CD14-positive monocyte (primary cell): ENCODE results near the gene MACROH2A2. TPM values are rescaled to one million over a fixed set of nuclear protein-coding genes. Genes with fewer than 3 reads are reported as not detected.

Source experiments
- DNase-seq, 3 donors: peaks; one replicate each; pipeline ENCODE4 v3.0.0-alpha.2; 2011 to 2022
- H2AFZ ChIP-seq: 2 replicates; pipeline ENCODE4 v1.6.0; 2012; ENCODE audit warnings: mild to moderate bottlenecking, low read depth, low read length, inconsistent platforms; ENCODE audit not compliant: insufficient read depth, poor library complexity, severe bottlenecking
- H3K27ac ChIP-seq, 2 donors: 1 replicate in 1 of 2; 2 replicates in 1 of 2; pipeline ENCODE4 v1.5.1; 2012 to 2013; ENCODE audit warnings: low read length in 2 of 2, control low read depth in 1 of 2, inconsistent platforms in 1 of 2, low read depth in 1 of 2, mild to moderate bottlenecking in 1 of 2
- H3K27me3 ChIP-seq, 2 donors: one replicate each; pipeline versions ENCODE4 v1.6.0 to v1.6.1; 2011 to 2013; ENCODE audit warnings: low read length in 2 of 2; ENCODE audit not compliant: control insufficient read depth in 2 of 2, insufficient read depth in 2 of 2
- H3K36me3 ChIP-seq, 2 donors: replicated peaks in 1 of 2; 1 replicate in 1 of 2; 2 replicates in 1 of 2; pipeline versions ENCODE4 v1.5.1 to v1.6.1; 2012 to 2013; ENCODE audit warnings: low read length in 2 of 2, control low read depth in 1 of 2, inconsistent platforms in 1 of 2, mild to moderate bottlenecking in 1 of 2; ENCODE audit not compliant: insufficient read depth in 2 of 2, control insufficient read depth in 1 of 2
- H3K4me1 ChIP-seq, 2 donors: 1 replicate in 1 of 2; 2 replicates in 1 of 2; pipeline versions ENCODE4 v1.5.1 to v1.6.1; 2012 to 2013; ENCODE audit warnings: low read length in 2 of 2, control low read depth in 1 of 2, inconsistent platforms in 1 of 2, mild to moderate bottlenecking in 1 of 2, moderate library complexity in 1 of 2; ENCODE audit not compliant: insufficient read depth in 2 of 2, control insufficient read depth in 1 of 2
- H3K4me2 ChIP-seq: replicated peaks from 2 replicates; pipeline ENCODE3; 2012; ENCODE audit warnings: low read length, moderate library complexity, mild to moderate bottlenecking; ENCODE audit not compliant: poor library complexity, severe bottlenecking; ENCODE audit errors: extremely low read depth
- H3K4me3 ChIP-seq, 3 experiments: fragments of 200-600 bp in 1 of 3; sonication (generic) in 1 of 3; replicated peaks in 1 of 3; 1 replicate in 2 of 3; 2 replicates in 1 of 3; pipeline ENCODE4 v1.5.1; 2011 to 2013; ENCODE audit warnings: low read length in 3 of 3, mild to moderate bottlenecking in 3 of 3, control low read depth in 2 of 3, low read depth in 2 of 3, inconsistent platforms in 1 of 3, moderate library complexity in 1 of 3
- H3K79me2 ChIP-seq: 2 replicates; pipeline ENCODE4 v1.6.0; 2012; ENCODE audit warnings: mild to moderate bottlenecking, control low read depth, inconsistent platforms, low read length, moderate library complexity; ENCODE audit not compliant: insufficient read depth
- H3K9ac ChIP-seq: 2 replicates; pipeline ENCODE4 v1.6.0; 2017; ENCODE audit warnings: low read length, mild to moderate bottlenecking; ENCODE audit not compliant: insufficient read depth, poor library complexity, severe bottlenecking
- H3K9me3 ChIP-seq, 2 donors: replicated peaks in 1 of 2; 1 replicate in 1 of 2; 2 replicates in 1 of 2; pipeline versions ENCODE4 v1.5.1 to v1.6.1; 2012 to 2013; ENCODE audit warnings: low read length in 2 of 2, control low read depth in 1 of 2; ENCODE audit not compliant: control insufficient read depth in 1 of 2, insufficient read depth in 1 of 2
- H4K20me1 ChIP-seq: 2 replicates; pipeline ENCODE4 v1.6.0; 2012; ENCODE audit warnings: mild to moderate bottlenecking, low read length, control low read depth, moderate library complexity; ENCODE audit not compliant: insufficient read depth
- H3K27ac Mint-ChIP-seq, 7 donors: one replicate each; pipeline ENCODE4 v1.8.0; 2020; ENCODE audit warnings: mild to moderate bottlenecking in 7 of 7, mixed read lengths in 7 of 7, moderate library complexity in 6 of 7, inconsistent platforms in 2 of 7
- H3K27me3 Mint-ChIP-seq, 3 donors: one replicate each; pipeline ENCODE4 v1.8.0; 2021 to 2022; ENCODE audit warnings: low read depth in 3 of 3, mild to moderate bottlenecking in 3 of 3, mixed read lengths in 3 of 3, moderate library complexity in 3 of 3, inconsistent platforms in 1 of 3
- H3K36me3 Mint-ChIP-seq, 2 donors: one replicate each; pipeline ENCODE4 v1.8.0; 2020; ENCODE audit warnings: mixed read lengths in 2 of 2, inconsistent platforms in 1 of 2, mild to moderate bottlenecking in 1 of 2
- H3K4me1 Mint-ChIP-seq: one replicate; pipeline ENCODE4 v1.8.0; 2020; ENCODE audit warnings: mild to moderate bottlenecking, mixed read lengths
- H3K4me3 Mint-ChIP-seq, 2 donors: one replicate each; pipeline ENCODE4 v1.8.0; 2020; ENCODE audit warnings: mild to moderate bottlenecking in 2 of 2, mixed read lengths in 2 of 2, moderate library complexity in 1 of 2
- H3K9me3 Mint-ChIP-seq, 7 donors: one replicate each; pipeline ENCODE4 v1.8.0; 2020 to 2022; ENCODE audit warnings: mixed read lengths in 7 of 7, mild to moderate bottlenecking in 6 of 7, moderate library complexity in 6 of 7, inconsistent platforms in 2 of 7
- WGBS: methylation state at CpG from one replicate; pipeline ENCODE4 v1.1.5; 2013; ENCODE audit warnings: missing lambda C conversion rate; ENCODE audit not compliant: insufficient coverage; 5-methylcytosine and 5-hydroxymethylcytosine counted together
- intact Hi-C, 2 donors: fragments of 100-400 bp; cut with micrococcal nuclease; formaldehyde crosslinking; loops; one replicate each; pipeline versions ENCODE4 v1.15.0 to v1.15.1; 2023
- polyA plus RNA-seq, 3 donors: library from polyadenylated mRNA; depleted of rRNA in 1 of 3; unstranded in 2 of 3; stranded (reverse) in 1 of 3; fragments of 300-500 nt in 2 of 3; fragments of >200 nt in 1 of 3; fragmentation: Illumina TruSeq in 2 of 3; gene quantifications; 1 replicate in 2 of 3; 2 replicates in 1 of 3; pipeline ENCODE4 v1.2.3, GENCODE V29; 2012 to 2021
- TF ChIP-seq, protein P1 (sequence below): fragments of 200-600 bp; IDR thresholded peaks from one replicate; pipeline ENCODE4 v1.8.0; 2022; ENCODE audit warnings: antibody characterized with exemption, mild to moderate bottlenecking

Gene MACROH2A2
- polyA plus RNA-seq, 3 donors = 1.0 to 1.9 (median 1.7) TPM

DNA sequence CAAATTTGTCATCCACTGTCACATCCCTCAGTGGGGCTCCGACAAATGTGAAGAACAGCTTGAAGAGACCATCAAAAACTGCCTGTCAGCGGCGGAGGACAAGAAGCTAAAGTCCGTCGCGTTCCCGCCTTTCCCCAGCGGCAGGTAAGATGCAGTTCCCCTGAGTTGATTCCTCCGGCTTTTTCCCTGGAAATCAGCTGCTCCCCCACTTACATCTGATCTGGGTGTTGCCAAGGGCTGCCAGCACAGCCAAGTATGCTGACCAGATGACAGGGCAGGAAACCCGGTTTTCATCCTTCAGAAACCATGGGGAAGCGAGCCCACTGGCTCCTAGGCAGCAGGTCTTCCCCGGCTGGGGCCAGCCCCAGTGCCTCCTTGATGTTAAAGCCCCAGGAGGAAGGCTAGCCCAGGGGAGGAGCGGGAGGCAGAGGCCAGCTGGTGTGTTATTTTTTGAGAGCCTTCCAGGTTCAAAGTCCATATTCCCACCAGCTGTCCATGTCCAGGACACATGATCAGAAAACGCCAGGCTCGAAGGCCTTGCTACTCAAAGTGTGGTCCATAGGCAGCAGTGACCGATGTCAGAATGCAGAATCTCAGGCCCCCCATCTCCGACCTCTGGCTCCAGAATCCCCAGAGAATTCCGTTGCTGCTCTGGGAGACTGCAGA lies 56.6 kb downstream of the MACROH2A2 start:
- Mint-ChIP-seq H3K27ac (no peak overlapping the region), H3K36me3 (peaks cover 5 to 24% of the 10 kb centered on the region in 2 donors), H3K4me3 (no peak overlapping the region), H3K27me3 (peaks cover 0 to 4% (median 1%) of the 10 kb centered on the region in 3 donors), H3K4me1 (peaks cover 14% of the 10 kb centered on the region), H3K9me3 (peaks cover 0 to 3% (median 0%) of the 10 kb centered on the region in 7 donors)
- no peaks in the 10 kb centered on the region for H3K9me3 ChIP-seq
- intact Hi-C loops = no loop called here
- peaks cover 0 to 6% of the 10 kb centered on the region in 2 donors for H3K4me1 ChIP-seq
- WGBS = 98% methylated on average over 16 of the region's 18 CpGs
- H3K4me3 ChIP-seq = no peak overlapping the region
- TF ChIP-seq, protein P1, sequence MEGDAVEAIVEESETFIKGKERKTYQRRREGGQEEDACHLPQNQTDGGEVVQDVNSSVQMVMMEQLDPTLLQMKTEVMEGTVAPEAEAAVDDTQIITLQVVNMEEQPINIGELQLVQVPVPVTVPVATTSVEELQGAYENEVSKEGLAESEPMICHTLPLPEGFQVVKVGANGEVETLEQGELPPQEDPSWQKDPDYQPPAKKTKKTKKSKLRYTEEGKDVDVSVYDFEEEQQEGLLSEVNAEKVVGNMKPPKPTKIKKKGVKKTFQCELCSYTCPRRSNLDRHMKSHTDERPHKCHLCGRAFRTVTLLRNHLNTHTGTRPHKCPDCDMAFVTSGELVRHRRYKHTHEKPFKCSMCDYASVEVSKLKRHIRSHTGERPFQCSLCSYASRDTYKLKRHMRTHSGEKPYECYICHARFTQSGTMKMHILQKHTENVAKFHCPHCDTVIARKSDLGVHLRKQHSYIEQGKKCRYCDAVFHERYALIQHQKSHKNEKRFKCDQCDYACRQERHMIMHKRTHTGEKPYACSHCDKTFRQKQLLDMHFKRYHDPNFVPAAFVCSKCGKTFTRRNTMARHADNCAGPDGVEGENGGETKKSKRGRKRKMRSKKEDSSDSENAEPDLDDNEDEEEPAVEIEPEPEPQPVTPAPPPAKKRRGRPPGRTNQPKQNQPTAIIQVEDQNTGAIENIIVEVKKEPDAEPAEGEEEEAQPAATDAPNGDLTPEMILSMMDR = no peak
- H3K79me2 ChIP-seq = no peaks in the 10 kb centered on the region
- no peak for DNase-seq
- no peaks in the 10 kb centered on the region for H4K20me1 ChIP-seq
- H3K9ac ChIP-seq = no peak overlapping the region
- no peaks in the 10 kb centered on the region for H3K27me3 ChIP-seq
- H3K27ac ChIP-seq = no peak overlapping the region
- no peaks in the 10 kb centered on the region for H3K36me3 ChIP-seq
- no peak overlapping the region for H3K4me2 ChIP-seq
- H2AFZ ChIP-seq = no peak overlapping the region

DNA sequence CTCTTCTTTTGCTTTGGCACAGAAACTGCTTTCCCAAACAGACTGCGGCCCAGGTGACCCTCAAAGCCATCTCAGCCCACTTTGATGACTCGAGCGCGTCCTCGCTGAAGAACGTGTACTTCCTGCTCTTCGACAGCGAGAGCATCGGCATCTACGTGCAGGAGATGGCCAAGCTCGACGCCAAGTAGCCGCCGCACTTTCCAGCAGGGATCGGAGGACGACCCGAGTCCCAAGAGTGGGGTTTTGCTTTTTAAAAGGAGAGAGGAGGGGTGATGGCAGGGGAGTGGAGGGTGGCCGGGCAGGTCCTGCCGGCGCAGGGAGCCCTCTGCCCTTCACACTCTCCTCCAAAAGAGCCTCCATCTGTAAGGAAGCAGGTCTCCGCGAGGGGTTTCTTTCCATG lies 58.9 kb downstream of the MACROH2A2 start:
- Mint-ChIP-seq H3K36me3 (peaks cover 7 to 30% of the 10 kb centered on the region in 2 donors), H3K27me3 (peaks cover 0 to 1% (median 1%) of the 10 kb centered on the region in 3 donors), H3K27ac (peak overlapping the region in 1 of 7 donors; percentile 60), H3K9me3 (peaks cover 0 to 3% (median 0%) of the 10 kb centered on the region in 7 donors), H3K4me1 (peaks cover 14% of the 10 kb centered on the region), H3K4me3 (no peak overlapping the region)
- Histone ChIP-seq H3K4me3 (no peak overlapping the region), H3K9ac (no peak overlapping the region), H3K27me3 (no peaks in the 10 kb centered on the region), H3K9me3 (no peaks in the 10 kb centered on the region), H2AFZ (no peak overlapping the region), H3K4me2 (no peak overlapping the region), H4K20me1 (no peaks in the 10 kb centered on the region), H3K4me1 (peaks cover 0 to 6% of the 10 kb centered on the region in 2 donors), H3K27ac (peak overlapping the region in 1 of 2 donors; percentile 31), H3K79me2 (no peaks in the 10 kb centered on the region), H3K36me3 (no peaks in the 10 kb centered on the region)
- TF ChIP-seq, protein P1 = no peak
- intact Hi-C loops = no loop called here
- over 99% methylated on average over 16 of the region's 22 CpGs for WGBS
- DNase-seq = no peak
